G401.6 (cell line): ENCODE measurements around the gene CCDC116.

Experiments
- FAIRE-seq: peaks from 2 replicates; lab custom pipeline; 2012; peaks lifted over from hg19 to GRCh38; lab: Jason Lieb, UNC

Gene CCDC116

GRCh38 chr22:21682385-21683175 is 50.0 kb downstream of the CCDC116 start:
- no peak for FAIRE-seq

DNA sequence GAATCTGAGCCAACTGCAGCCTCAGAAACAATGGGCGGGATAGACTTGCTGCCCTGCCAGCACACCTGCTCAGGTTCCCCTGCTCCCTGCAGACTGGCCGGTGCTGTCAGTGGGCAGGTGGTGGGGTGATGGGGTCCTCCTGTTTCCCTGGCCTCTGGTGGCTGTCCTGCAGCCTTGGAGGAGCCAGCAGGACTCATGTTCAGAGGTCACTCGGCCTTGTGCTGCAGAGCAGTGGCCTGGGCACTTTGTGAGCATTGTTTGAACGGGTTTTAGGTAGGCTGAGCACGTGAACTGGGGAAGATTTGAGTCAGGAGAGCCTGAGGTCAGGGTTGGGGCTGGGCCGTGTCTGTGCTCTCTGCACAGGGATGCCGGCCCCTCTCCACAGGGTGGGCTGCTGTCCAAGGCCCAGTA is 50.8 kb downstream of the CCDC116 start:
- FAIRE-seq = no peak

- FAIRE-seq = no peak
Measured at GRCh38 chr22:21684492-21685163, 52.1 kb downstream of the CCDC116 start.

DNA sequence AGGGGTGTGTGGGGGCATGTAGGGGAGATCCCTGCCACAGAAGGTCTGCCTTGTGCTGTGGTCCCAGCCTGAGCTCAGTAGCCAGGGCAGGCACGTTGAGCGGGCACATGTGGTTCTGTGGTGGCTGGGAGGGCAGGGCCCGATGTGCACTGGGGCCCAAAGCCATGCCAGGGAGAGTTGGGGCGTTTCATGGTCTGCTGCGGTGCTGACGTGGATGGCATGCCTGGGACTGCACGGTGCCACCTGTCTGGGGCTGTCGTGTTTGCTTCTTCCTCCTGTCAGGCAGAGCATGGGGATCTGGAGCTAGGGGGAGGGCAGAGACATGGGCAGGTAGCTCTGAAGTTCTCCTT is 52.6 kb downstream of the CCDC116 start:
- FAIRE-seq = no peak

- FAIRE-seq = no peak
Measured at GRCh38 chr22:21686193-21686608, 53.6 kb downstream of the CCDC116 start.
